BJ (cell line): ENCODE results near the gene BRI3BP. TPM values are rescaled to one million over a fixed set of nuclear protein-coding genes. Genes with fewer than 3 reads are reported as not detected.

Experiments used
- CTCF ChIA-PET: fragments of 350-600 bp; formaldehyde crosslinking; extraction: SDS; loops from one replicate; lab custom pipeline; 2021; ENCODE audit warnings: antibody characterized with exemption, inconsistent platforms; lab: Yijun Ruan, JAX
- POLR2A ChIA-PET: fragments of 300-600 bp; sonication (Branson Sonifier 250); formaldehyde crosslinking; extraction: SDS; loops from one replicate; lab custom pipeline; 2021; ENCODE audit warnings: antibody characterized with exemption; lab: Charles Lee
- DNase-seq: peaks from one replicate; pipeline ENCODE4 v3.0.0-alpha.2; 2011; ENCODE audit warnings: low read depth
- H3K27me3 ChIP-seq: 2 replicates; pipeline ENCODE4 v1.6.0; 2011; ENCODE audit warnings: low read length; ENCODE audit not compliant: control insufficient read depth, insufficient read depth
- H3K36me3 ChIP-seq: 2 replicates; pipeline ENCODE4 v1.5.1; 2011; ENCODE audit warnings: low read length; ENCODE audit not compliant: control insufficient read depth, insufficient read depth
- H3K4me3 ChIP-seq: 2 replicates; pipeline ENCODE4 v1.5.1; 2011; ENCODE audit warnings: low read depth, mild to moderate bottlenecking, control low read depth, low read length
- CTCF ChIP-seq: IDR thresholded peaks from 2 replicates; pipeline ENCODE4 v1.5.1; 2011; ENCODE audit warnings: low read depth, mild to moderate bottlenecking, control low read depth, inconsistent platforms, low read length, moderate library complexity; ENCODE audit not compliant: insufficient read depth
- polyA minus RNA-seq: library from RNA; depleted of rRNA, polyadenylated mRNA; stranded (reverse); fragments of >200 nt; gene quantifications from 2 replicates; pipeline ENCODE4 v1.2.3, GENCODE V29; 2011; rRNA and poly(A)+ RNA removed
- polyA plus RNA-seq: library from polyadenylated mRNA; depleted of rRNA; stranded (reverse); fragments of >200 nt; gene quantifications from 2 replicates; pipeline ENCODE4 v1.2.3, GENCODE V29; 2011; rRNA removed

The BRI3BP gene
- polyA plus RNA-seq = 1.9 and 2.5 TPM in 2 replicates
- 2.1 and 2.4 TPM in 2 replicates for polyA minus RNA-seq

DNA sequence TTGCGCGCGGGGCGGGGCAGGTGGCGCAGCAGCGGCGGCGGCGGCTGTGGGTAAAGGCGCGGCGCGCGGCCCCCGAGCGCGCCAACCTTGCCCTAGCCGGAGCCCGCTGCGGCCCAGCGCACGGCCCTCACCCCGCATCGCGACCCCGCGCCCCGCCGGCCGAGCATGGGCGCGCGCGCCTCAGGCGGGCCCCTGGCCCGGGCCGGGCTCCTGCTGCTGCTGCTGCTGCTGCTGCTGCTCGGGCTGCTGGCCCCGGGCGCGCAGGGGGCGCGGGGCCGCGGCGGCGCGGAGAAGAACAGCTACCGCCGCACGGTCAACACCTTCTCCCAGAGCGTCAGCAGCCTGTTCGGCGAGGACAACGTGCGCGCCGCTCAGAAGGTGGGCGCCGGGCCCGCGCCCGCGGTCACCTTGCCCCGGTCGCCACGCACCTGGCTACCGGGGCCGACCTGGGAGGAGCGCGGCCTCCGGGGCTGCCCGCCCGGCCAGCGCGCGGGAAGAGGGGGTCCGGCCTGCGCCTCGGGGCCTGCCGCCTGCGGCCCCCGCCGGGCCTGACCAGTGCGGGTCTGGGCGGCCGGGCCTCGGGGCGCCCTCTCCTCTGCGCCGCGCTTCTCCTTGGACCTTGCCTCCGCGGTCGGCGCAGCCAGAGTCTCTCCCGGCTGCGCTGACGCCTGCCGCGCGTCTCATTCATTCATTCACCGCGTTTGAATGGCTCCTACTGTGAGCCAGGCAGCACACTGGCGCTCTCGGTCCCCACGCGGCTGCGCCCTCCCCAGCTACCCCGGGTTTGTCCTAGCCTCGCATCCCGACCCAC is at the start of gene BRI3BP:
TSS of gene BRI3BP (plus strand) at position 20 of the 811 bp plus-strand sequence. CDS start at position 166, 146 bp downstream.
- ChIA-PET POLR2A (no interaction called here), CTCF (no interaction called here)
- no peaks in the 10 kb centered on the region for H3K27me3 ChIP-seq
- no peak for DNase-seq
- no peaks in the 10 kb centered on the region for H3K36me3 ChIP-seq
- no peak for TF ChIP-seq CTCF
- peak within 1 kb of the TSS; percentile 45 for H3K4me3 ChIP-seq

DNA sequence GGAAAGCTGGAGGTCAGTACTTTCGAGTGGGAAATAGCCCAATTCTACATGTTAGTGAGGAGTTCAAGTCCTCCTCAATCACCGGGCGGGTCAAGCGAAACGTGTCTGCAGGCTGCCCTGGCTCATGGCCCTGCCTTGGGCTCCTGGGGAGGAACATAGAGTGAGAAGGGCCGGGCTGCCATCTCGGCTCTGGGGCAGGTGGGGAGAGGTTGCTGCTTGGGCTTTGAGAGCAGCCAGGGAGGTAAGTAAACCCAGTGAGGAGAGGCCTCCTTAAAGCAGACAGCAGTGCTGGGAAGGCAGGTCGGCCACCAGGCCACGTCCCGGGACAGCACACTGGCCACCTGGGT is 47.0 kb upstream of the BRI3BP start:
- CTCF ChIA-PET = interaction anchor here (2.2 kb wide), 1 partner anchor 40 kb away, joined by 10 read pairs; no protein-coding TSS in a partner anchor

GRCh38 chr12:124947013-124947412 is 46.4 kb upstream of the BRI3BP start:
- no peak for TF ChIP-seq CTCF
- ChIA-PET CTCF (no interaction called here), POLR2A (no interaction called here)
- no peak for DNase-seq
- peaks cover 28% of the 10 kb centered on the region for H3K36me3 ChIP-seq
- H3K4me3 ChIP-seq = no peak overlapping the region
- H3K27me3 ChIP-seq = no peaks in the 10 kb centered on the region

More for the DNA sequence above, 47.0 kb upstream of the BRI3BP start:
- DNase-seq = no peak
- no peak for TF ChIP-seq CTCF
- POLR2A ChIA-PET = no interaction called here
- Histone ChIP-seq H3K36me3 (peaks cover 28% of the 10 kb centered on the region), H3K4me3 (no peak overlapping the region), H3K27me3 (no peaks in the 10 kb centered on the region)

- TF ChIP-seq CTCF = no peak
- Histone ChIP-seq H3K27me3 (no peaks in the 10 kb centered on the region), H3K4me3 (no peak overlapping the region), H3K36me3 (peaks cover 29% of the 10 kb centered on the region)
- CTCF ChIA-PET = no interaction called here
- POLR2A ChIA-PET = no interaction called here
- no peak for DNase-seq
Observed at GRCh38 chr12:124947561-124948398, 45.7 kb upstream of the BRI3BP start.

DNA sequence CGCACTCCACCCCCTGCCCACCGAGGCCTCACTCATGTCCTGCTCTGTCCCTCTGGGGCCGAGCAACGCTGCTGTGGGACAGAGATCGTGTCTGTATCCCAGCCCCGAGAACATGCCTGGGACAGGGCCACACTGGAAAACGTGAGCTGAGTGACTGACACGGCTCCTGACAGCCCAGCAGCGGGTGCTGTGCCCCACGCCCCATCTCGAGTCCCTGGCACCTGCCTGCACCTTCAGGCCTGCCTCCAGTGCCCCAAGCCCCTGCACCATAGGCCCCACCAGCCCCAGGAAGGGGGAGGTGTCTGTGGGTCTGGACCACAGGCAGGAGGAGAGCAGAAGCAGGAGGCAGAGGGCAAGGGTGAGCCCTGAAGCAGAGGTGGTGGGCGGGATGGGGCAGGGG is 44.4 kb upstream of the BRI3BP start:
- CTCF ChIA-PET = no interaction called here

More for the DNA sequence above, 44.4 kb upstream of the BRI3BP start:
- no peak for DNase-seq
- Histone ChIP-seq H3K36me3 (peaks cover 34% of the 10 kb centered on the region), H3K4me3 (no peak overlapping the region), H3K27me3 (no peaks in the 10 kb centered on the region)
- POLR2A ChIA-PET = no interaction called here
- no peak for TF ChIP-seq CTCF
